H1 (cell line): Measurements from ENCODE around the gene ADGRG7. TPM values are rescaled to one million over a fixed set of nuclear protein-coding genes. Genes with fewer than 3 reads are reported as not detected.

Experiments used
- CTCF ChIA-PET: fragments of 300-600 bp; sonication (Branson Sonifier 250); formaldehyde crosslinking; loops from one replicate; lab custom pipeline; 2021; ENCODE audit not compliant: partially characterized antibody; lab: Charles Lee
- POLR2A ChIA-PET: fragments of 300-600 bp; sonication (Branson Sonifier 250); formaldehyde crosslinking; loops from one replicate; lab custom pipeline; 2021; ENCODE audit warnings: inconsistent platforms; ENCODE audit not compliant: partially characterized antibody; lab: Charles Lee
- DNase-seq, 2 experiments: peaks; one replicate each; pipeline versions ENCODE4 v3.0.0 to v3.0.0-alpha.2; 2010 to 2022; ENCODE audit warnings: low spot score in 2 of 2, low read depth in 1 of 2, mixed read lengths in 1 of 2
- FAIRE-seq: peaks from 2 replicates; lab custom pipeline; 2011; peaks lifted over from hg19 to GRCh38; lab: Jason Lieb, UNC
- H2AFZ ChIP-seq: 2 replicates; pipeline ENCODE4 v1.8.1; 2012; ENCODE audit warnings: low read length, inconsistent platforms
- H2AK5ac ChIP-seq: 2 replicates; pipeline ENCODE4 v1.6.1; 2013; ENCODE audit warnings: low read depth, low read length
- H2BK120ac ChIP-seq: replicated peaks from 2 replicates; pipeline ENCODE3; 2013; ENCODE audit warnings: low read depth, low read length, inconsistent platforms
- H2BK12ac ChIP-seq: 2 replicates; pipeline ENCODE4 v1.6.1; 2013; ENCODE audit warnings: low read depth, low read length
- H2BK15ac ChIP-seq: 2 replicates; pipeline ENCODE4 v1.6.1; 2013; ENCODE audit warnings: low read length
- H2BK20ac ChIP-seq: 2 replicates; pipeline ENCODE4 v1.6.1; 2013; ENCODE audit warnings: low read length
- H2BK5ac ChIP-seq: 2 replicates; pipeline ENCODE4 v1.6.1; 2013; ENCODE audit warnings: low read depth, low read length
- H3K14ac ChIP-seq: 2 replicates; pipeline ENCODE4 v1.6.1; 2013; ENCODE audit warnings: inconsistent platforms; ENCODE audit not compliant: insufficient read length
- H3K18ac ChIP-seq: 2 replicates; pipeline ENCODE4 v1.6.1; 2013; ENCODE audit warnings: low read length; ENCODE audit errors: extremely low read depth
- H3K23ac ChIP-seq: 2 replicates; pipeline ENCODE4 v1.6.1; 2013; ENCODE audit warnings: inconsistent platforms; ENCODE audit not compliant: insufficient read length
- H3K23me2 ChIP-seq: 2 replicates; pipeline ENCODE4 v1.6.1; 2013; ENCODE audit warnings: low read depth, low read length
- H3K27ac ChIP-seq: 2 replicates; pipeline ENCODE4 v1.6.1; 2011; ENCODE audit warnings: low read depth, low read length, inconsistent platforms
- H3K27me3 ChIP-seq, 4 experiments: replicated peaks in 1 of 4; 1 replicate in 1 of 4; 2 replicates in 3 of 4; pipeline versions ENCODE4 v1.6.1 to v1.8.1; 2011 to 2013; ENCODE audit warnings: low read length in 3 of 4, mild to moderate bottlenecking in 3 of 4, inconsistent platforms in 2 of 4, mixed read lengths in 2 of 4, moderate library complexity in 1 of 4; ENCODE audit not compliant: control insufficient read depth in 3 of 4, insufficient read depth in 3 of 4; ENCODE audit errors: extremely low read depth in 1 of 4
- H3K36me3 ChIP-seq, 4 experiments: 2 replicates each; pipeline versions ENCODE4 v1.6.1 to v1.8.1; 2011 to 2013; ENCODE audit warnings: mild to moderate bottlenecking in 4 of 4, low read length in 3 of 4, moderate library complexity in 2 of 4, control low read depth in 1 of 4, inconsistent platforms in 1 of 4; ENCODE audit not compliant: insufficient read depth in 4 of 4, control insufficient read depth in 2 of 4
- H3K4ac ChIP-seq: replicated peaks from 2 replicates; pipeline ENCODE3; 2013; ENCODE audit warnings: low read length, low read depth, mixed read lengths, inconsistent platforms; ENCODE audit not compliant: insufficient read length
- H3K4me1 ChIP-seq, 4 experiments: replicated peaks in 1 of 4; 1 replicate in 1 of 4; 2 replicates in 3 of 4; pipeline versions ENCODE4 v1.6.1 to v1.8.1; 2011 to 2013; ENCODE audit warnings: low read length in 3 of 4, inconsistent platforms in 2 of 4, mixed read lengths in 1 of 4; ENCODE audit not compliant: insufficient read depth in 4 of 4, control insufficient read depth in 3 of 4
- H3K4me2 ChIP-seq, 2 experiments: 2 replicates each; pipeline versions ENCODE4 v1.6.1 to v1.8.1; 2011 to 2013; ENCODE audit warnings: low read depth in 2 of 2, low read length in 2 of 2, control low read depth in 1 of 2, inconsistent platforms in 1 of 2, mild to moderate bottlenecking in 1 of 2; ENCODE audit not compliant: insufficient read depth in 1 of 2
- H3K4me3 ChIP-seq, 4 experiments: fragments of 200-600, 300-600 bp in 1 of 4; sonication (generic), shearing (Covaris generic), sonication (Bioruptor Twin) in 1 of 4; 2 replicates each; pipeline versions ENCODE4 v1.5.1 to v1.8.1; 2011 to 2016; ENCODE audit warnings: low read length in 4 of 4, low read depth in 3 of 4, control low read depth in 2 of 4, inconsistent platforms in 2 of 4, mild to moderate bottlenecking in 2 of 4, mixed read lengths in 1 of 4, moderate library complexity in 1 of 4; ENCODE audit not compliant: insufficient read depth in 2 of 4; ENCODE audit errors: extremely low read depth in 1 of 4
- H3K56ac ChIP-seq: replicated peaks from 2 replicates; pipeline ENCODE3; 2013; ENCODE audit warnings: low read depth, mild to moderate bottlenecking, mixed read lengths, low read length, inconsistent platforms; ENCODE audit not compliant: insufficient read length
- H3K79me1 ChIP-seq: 2 replicates; pipeline ENCODE4 v1.6.1; 2013; ENCODE audit warnings: low read depth, low read length, control low read depth
- H3K79me2 ChIP-seq, 2 experiments: 2 replicates each; pipeline versions ENCODE4 v1.6.1 to v1.8.1; 2012 to 2013; ENCODE audit warnings: low read length in 2 of 2, mild to moderate bottlenecking in 2 of 2, inconsistent platforms in 1 of 2; ENCODE audit not compliant: insufficient read depth in 2 of 2, control insufficient read depth in 1 of 2
- H3K9ac ChIP-seq, 4 experiments: replicated peaks in 1 of 4; 1 replicate in 1 of 4; 2 replicates in 3 of 4; pipeline versions ENCODE4 v1.6.1 to v1.8.1; 2011 to 2013; ENCODE audit warnings: low read depth in 3 of 4, low read length in 3 of 4, control low read depth in 2 of 4, mild to moderate bottlenecking in 2 of 4, moderate library complexity in 2 of 4, inconsistent platforms in 1 of 4; ENCODE audit errors: extremely low read depth in 1 of 4
- H3K9me3 ChIP-seq, 2 experiments: 2 replicates each; pipeline versions ENCODE4 v1.6.1 to v1.8.1; 2012 to 2013; ENCODE audit warnings: mild to moderate bottlenecking in 2 of 2, moderate library complexity in 2 of 2, control low read depth in 1 of 2, inconsistent platforms in 1 of 2, low read depth in 1 of 2, low read length in 1 of 2, mixed read lengths in 1 of 2; ENCODE audit not compliant: insufficient read depth in 2 of 2
- H4K20me1 ChIP-seq, 2 experiments: replicated peaks in 1 of 2; 2 replicates each; pipeline versions ENCODE3 to v1.8.1; 2011 to 2013; ENCODE audit warnings: inconsistent platforms in 2 of 2, low read length in 2 of 2, mild to moderate bottlenecking in 1 of 2; ENCODE audit not compliant: insufficient read depth in 2 of 2, control insufficient read depth in 1 of 2
- H4K5ac ChIP-seq: 2 replicates; pipeline ENCODE4 v1.6.1; 2013; ENCODE audit warnings: low read length, low read depth, mixed read lengths, inconsistent platforms; ENCODE audit not compliant: insufficient read length
- H4K8ac ChIP-seq: 2 replicates; pipeline ENCODE4 v1.8.0; 2013; ENCODE audit warnings: mild to moderate bottlenecking, moderate library complexity, low read length, inconsistent platforms; ENCODE audit not compliant: insufficient read depth; ENCODE audit errors: extremely low read depth
- H4K91ac ChIP-seq: replicated peaks from 2 replicates; pipeline ENCODE3; 2013; ENCODE audit warnings: low read length, mixed read lengths, inconsistent platforms; ENCODE audit not compliant: insufficient read length
- MAFK ChIP-seq: IDR thresholded peaks from 2 replicates; pipeline ENCODE4 v1.6.1; 2012; ENCODE audit warnings: low read depth, mild to moderate bottlenecking, improper control_type of control experiment, low read length
- RBBP5 ChIP-seq: IDR thresholded peaks from 2 replicates; pipeline ENCODE4 v1.7.1; 2012; ENCODE audit warnings: low read depth, mild to moderate bottlenecking, inconsistent platforms, low read length, moderate library complexity, borderline replicate concordance
- SP1 ChIP-seq: IDR thresholded peaks from 2 replicates; pipeline ENCODE4 v1.6.1; 2011; ENCODE audit warnings: low read depth, low read length
- WGBS, 2 experiments: shearing (Covaris generic) in 1 of 2; methylation state at CpG; one replicate each; pipeline versions ENCODE4 v1.1.6 to v1.1.7; 2013 to 2015; ENCODE audit warnings: low lambda C conversion rate in 2 of 2, mixed read lengths in 2 of 2, inconsistent platforms in 1 of 2, low coverage in 1 of 2, missing lambda C conversion rate in 1 of 2; ENCODE audit not compliant: insufficient replicate concordance in 2 of 2, insufficient coverage in 1 of 2, insufficient read length in 1 of 2; ENCODE audit errors: extremely low coverage in 1 of 2, missing lambda C conversion rate in 1 of 2; 5-methylcytosine and 5-hydroxymethylcytosine counted together
- polyA plus RNA-seq, 7 experiments: library from polyadenylated mRNA; depleted of rRNA in 3 of 7; stranded (reverse) in 5 of 7; unstranded in 2 of 7; fragments of >200 nt in 5 of 7; fragments of 200-250 nt in 2 of 7; gene quantifications; 1 replicate in 5 of 7; 2 replicates in 1 of 7; 4 replicates in 1 of 7; pipeline versions ENCODE4 v1.2.1 to v1.2.3, GENCODE V29; 2011 to 2013; ENCODE audit warnings: missing spikeins in 2 of 7, mixed read lengths in 2 of 7
- total RNA-seq: library from RNA; stranded (reverse); fragmentation: NEBNext Ultra II Directional; extraction: Animal tissue kit (Norgen Biotek cat#: 25700); gene quantifications from 2 replicates; pipeline ENCODE4 v1.2.1, GENCODE V29; 2021

Gene ADGRG7
- total and polyA plus RNA-seq, 2 of the 8 experiments (the other 6 are each of a cell fraction or from before 2014, with no cell fraction given), result not detected

DNA sequence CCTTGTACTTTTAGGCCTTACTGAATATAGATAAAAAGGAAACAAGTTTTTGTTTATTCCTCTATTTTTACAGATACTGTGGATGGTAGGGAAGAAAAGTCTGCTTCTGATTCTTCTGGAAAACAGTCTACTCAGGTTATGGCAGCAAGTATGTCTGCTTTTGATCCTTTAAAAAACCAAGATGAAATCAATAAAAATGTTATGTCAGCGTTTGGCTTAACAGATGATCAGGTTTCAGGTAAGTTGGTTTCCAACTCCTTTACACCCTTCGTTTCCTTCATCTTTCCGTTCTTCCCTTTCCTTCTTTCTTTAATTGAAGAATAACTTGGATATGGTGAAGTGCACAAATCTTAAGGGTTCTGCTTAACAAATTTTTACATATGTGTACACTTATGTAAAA, 123.0 kb downstream of the ADGRG7 start:
- no peak overlapping the region for H2BK20ac ChIP-seq
- 74% methylated on average over 3 of the region's 3 CpGs; no CpG with 5 or more reads in 1 of the 2 experiments for WGBS, 2 experiments
- H3K4me3 ChIP-seq, result no peak overlapping the region
- peaks cover 0 to 51% (median 8%) of the 10 kb centered on the region in 4 experiments; a peak in 5 of 8 replicates for H3K36me3 ChIP-seq
- no peak overlapping the region for H3K56ac ChIP-seq
- no peak overlapping the region for H2BK120ac ChIP-seq
- H3K14ac ChIP-seq, result no peak overlapping the region
- POLR2A ChIA-PET, result no interaction called here
- H2AK5ac ChIP-seq, result no peak overlapping the region
- H3K27ac ChIP-seq, result no peak overlapping the region; the same call in 1 of the 2 replicates
- TF ChIP-seq MAFK (0 out of 2 replicates have a peak, but pooled peaks have one; percentile 9), SP1 (no peak), RBBP5 (no peak)
- no peaks in the 10 kb centered on the region for H3K79me1 ChIP-seq
- no peak overlapping the region for H3K4me2 ChIP-seq
- H3K9ac ChIP-seq, result no peak overlapping the region
- CTCF ChIA-PET, result interaction anchor here (1.3 kb wide), 1 partner anchor 21 kb away, joined by 4 read pairs; no protein-coding TSS in a partner anchor
- H3K18ac ChIP-seq, result no peak overlapping the region
- FAIRE-seq, result no peak
- no peak overlapping the region for H2BK15ac ChIP-seq
- no peaks in the 10 kb centered on the region for H3K27me3 ChIP-seq
- H4K20me1 ChIP-seq, result peaks cover 2 to 6% of the 10 kb centered on the region in 2 experiments
- peaks cover 0 to 11% (median 7%) of the 10 kb centered on the region in 4 experiments; a peak in 4 of 7 replicates for H3K4me1 ChIP-seq
- peaks cover 0 to 31% of the 10 kb centered on the region in 2 experiments; a peak in 2 of 4 replicates for H3K79me2 ChIP-seq
- no peak for DNase-seq
- H2AFZ ChIP-seq, result no peak overlapping the region
- H2BK5ac ChIP-seq, result no peak overlapping the region
- no peak overlapping the region for H4K5ac ChIP-seq
- H4K91ac ChIP-seq, result no peak overlapping the region
- no peak overlapping the region for H3K4ac ChIP-seq
- H3K23me2 ChIP-seq, result no peaks in the 10 kb centered on the region
- no peaks in the 10 kb centered on the region for H3K9me3 ChIP-seq
- no peak overlapping the region for H3K23ac ChIP-seq
- H4K8ac ChIP-seq, result no peak overlapping the region
- no peak overlapping the region for H2BK12ac ChIP-seq
